ENCODE data around the gene KRTAP12-4.

The KRTAP12-4 gene

DNA sequence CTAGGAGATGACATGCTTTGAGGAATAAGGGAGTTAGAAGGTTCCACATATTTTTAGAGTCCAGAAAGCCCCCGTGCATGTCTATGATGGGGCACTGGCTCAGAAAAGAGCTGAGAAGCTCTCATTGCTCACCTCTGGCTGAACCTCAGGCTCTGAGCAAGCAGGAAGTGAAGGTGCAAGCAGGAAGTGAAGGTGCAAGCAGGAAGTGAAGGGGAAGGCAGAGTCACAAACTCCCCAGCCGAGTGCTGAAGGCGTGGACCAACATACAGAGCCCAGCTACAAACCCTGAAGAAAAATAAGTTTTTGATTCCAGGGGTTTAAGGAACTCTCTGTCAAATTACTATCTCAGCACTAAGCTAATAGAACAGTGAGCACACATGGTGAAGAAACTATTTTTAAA lies 35.5 kb downstream of the KRTAP12-4 start:
- no peak for TF ChIP-seq TOX (CRISPR knock-in tag; IDR thresholded peaks at IDR 0.05; ENCODE audit: borderline replicate concordance)
- TF ChIP-seq BACH2 (CRISPR knock-in tag; IDR thresholded peaks at IDR 0.05; ENCODE audit: borderline replicate concordance) = no peak
- no peak for TF ChIP-seq ESRRG (CRISPR knock-in tag; IDR thresholded peaks at IDR 0.05)
- TF ChIP-seq GLIS3 (CRISPR knock-in tag; IDR thresholded peaks at IDR 0.05) = no peak
- no peak for TF ChIP-seq SNAI2 (CRISPR knock-in tag; IDR thresholded peaks at IDR 0.05)
- TF ChIP-seq ZNF8 (CRISPR knock-in tag; IDR thresholded peaks at IDR 0.05) = no peak
- no peak for TF ChIP-seq PPARA (CRISPR knock-in tag; IDR thresholded peaks at IDR 0.05; ENCODE audit: borderline replicate concordance)
- no peak for TF ChIP-seq POU6F1 (CRISPR knock-in tag; IDR thresholded peaks at IDR 0.05; ENCODE audit: borderline replicate concordance, low read depth)
- no peak for TF ChIP-seq ZNF565 (CRISPR knock-in tag; conservative IDR thresholded peaks at IDR 0.05; ENCODE audit: low read depth)
- no peak for TF ChIP-seq CSDC2 (CRISPR knock-in tag; IDR thresholded peaks at IDR 0.05)
- TF ChIP-seq OSR1 (CRISPR knock-in tag; IDR thresholded peaks at IDR 0.05) = no peak
- ATAC-seq = no peak

- ATAC-seq = peak; percentile 51; the same call in 1 of the 3 replicates
Measured at GRCh38 chr21:44618504-44618903, 36.0 kb downstream of the KRTAP12-4 start.

DNA sequence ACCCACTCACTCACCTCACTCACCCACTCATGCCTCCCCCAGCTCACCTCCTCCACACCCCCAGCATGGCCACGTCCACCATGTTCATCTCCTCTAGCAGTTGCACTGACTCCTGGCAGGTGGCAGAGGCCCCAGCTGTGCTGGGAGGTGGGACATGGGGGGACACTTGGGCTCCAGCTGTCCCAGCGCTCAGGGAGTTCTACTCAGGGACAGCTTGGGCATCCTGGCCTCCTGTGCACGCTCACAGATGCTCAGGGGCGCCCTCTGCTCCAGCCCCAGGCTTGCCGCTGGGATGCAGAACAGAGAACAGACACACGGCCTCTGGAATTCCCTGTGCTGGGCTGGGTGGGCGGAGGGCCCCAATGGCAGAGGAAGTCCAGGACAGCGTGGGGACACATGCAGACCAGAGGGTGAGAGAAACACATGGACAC lies 37.4 kb downstream of the KRTAP12-4 start:
- no peak for TF ChIP-seq CSRNP3 (CRISPR knock-in tag; IDR thresholded peaks at IDR 0.05)
- TF ChIP-seq SNAI2 (CRISPR knock-in tag; IDR thresholded peaks at IDR 0.05) = no peak
- no peak for TF ChIP-seq GLIS3 (CRISPR knock-in tag; IDR thresholded peaks at IDR 0.05)
- TF ChIP-seq ZNF565 (CRISPR knock-in tag; conservative IDR thresholded peaks at IDR 0.05; ENCODE audit: low read depth) = no peak
- no peak for TF ChIP-seq CSDC2 (CRISPR knock-in tag; IDR thresholded peaks at IDR 0.05)
- no peak for TF ChIP-seq OSR1 (CRISPR knock-in tag; IDR thresholded peaks at IDR 0.05)
- no peak for TF ChIP-seq ISL1 (CRISPR knock-in tag; IDR thresholded peaks at IDR 0.05)
- no peak for TF ChIP-seq TOX (CRISPR knock-in tag; IDR thresholded peaks at IDR 0.05; ENCODE audit: borderline replicate concordance)
- TF ChIP-seq ZNF70 (CRISPR knock-in tag; IDR thresholded peaks at IDR 0.05) = no peak
- no peak for TF ChIP-seq ZFP3 (CRISPR knock-in tag; IDR thresholded peaks at IDR 0.05)
- no peak for ATAC-seq

More at GRCh38 chr21:44618504-44618903, 36.0 kb downstream of the KRTAP12-4 start:
- no peak for TF ChIP-seq SNAI2 (CRISPR knock-in tag; IDR thresholded peaks at IDR 0.05)

DNA sequence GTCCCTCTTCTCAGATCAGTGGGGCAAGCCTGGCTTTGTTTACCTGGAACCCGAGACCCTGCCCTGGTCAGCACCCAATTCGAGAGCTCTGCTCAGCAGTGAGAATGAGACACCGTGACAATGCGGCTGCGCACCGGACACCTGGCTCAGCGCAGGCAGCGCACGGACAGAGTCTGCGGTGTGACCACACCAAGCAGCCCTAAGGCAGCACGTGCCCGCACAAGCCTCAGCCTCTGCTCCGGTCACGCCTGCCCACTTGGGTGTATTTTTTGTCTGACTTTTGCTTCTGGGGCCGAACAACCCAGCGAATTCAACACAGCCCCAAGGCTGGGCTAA lies 37.9 kb downstream of the KRTAP12-4 start:
- ATAC-seq = no peak
- TF ChIP-seq ZC3H10 (CRISPR knock-in tag; IDR thresholded peaks at IDR 0.05) = no peak
- no peak for TF ChIP-seq ESRRG (CRISPR knock-in tag; IDR thresholded peaks at IDR 0.05)
- TF ChIP-seq ARNTL (CRISPR knock-in tag; IDR thresholded peaks at IDR 0.05; ENCODE audit: borderline replicate concordance, low read depth) = no peak
- TF ChIP-seq ZFP3 (CRISPR knock-in tag; IDR thresholded peaks at IDR 0.05) = no peak
- TF ChIP-seq TOX (CRISPR knock-in tag; IDR thresholded peaks at IDR 0.05; ENCODE audit: borderline replicate concordance) = no peak
- TF ChIP-seq ZFP30 (CRISPR knock-in tag; IDR thresholded peaks at IDR 0.05) = no peak
- TF ChIP-seq ZNF565 (CRISPR knock-in tag; conservative IDR thresholded peaks at IDR 0.05; ENCODE audit: low read depth) = no peak
- no peak for TF ChIP-seq CREB5 (CRISPR knock-in tag; IDR thresholded peaks at IDR 0.05; ENCODE audit: low read depth)
- no peak for TF ChIP-seq SNAI2 (CRISPR knock-in tag; IDR thresholded peaks at IDR 0.05)
- no peak for TF ChIP-seq GLIS3 (CRISPR knock-in tag; IDR thresholded peaks at IDR 0.05)
- TF ChIP-seq ZNF8 (CRISPR knock-in tag; IDR thresholded peaks at IDR 0.05) = no peak
- no peak for TF ChIP-seq ISL1 (CRISPR knock-in tag; IDR thresholded peaks at IDR 0.05)

DNA sequence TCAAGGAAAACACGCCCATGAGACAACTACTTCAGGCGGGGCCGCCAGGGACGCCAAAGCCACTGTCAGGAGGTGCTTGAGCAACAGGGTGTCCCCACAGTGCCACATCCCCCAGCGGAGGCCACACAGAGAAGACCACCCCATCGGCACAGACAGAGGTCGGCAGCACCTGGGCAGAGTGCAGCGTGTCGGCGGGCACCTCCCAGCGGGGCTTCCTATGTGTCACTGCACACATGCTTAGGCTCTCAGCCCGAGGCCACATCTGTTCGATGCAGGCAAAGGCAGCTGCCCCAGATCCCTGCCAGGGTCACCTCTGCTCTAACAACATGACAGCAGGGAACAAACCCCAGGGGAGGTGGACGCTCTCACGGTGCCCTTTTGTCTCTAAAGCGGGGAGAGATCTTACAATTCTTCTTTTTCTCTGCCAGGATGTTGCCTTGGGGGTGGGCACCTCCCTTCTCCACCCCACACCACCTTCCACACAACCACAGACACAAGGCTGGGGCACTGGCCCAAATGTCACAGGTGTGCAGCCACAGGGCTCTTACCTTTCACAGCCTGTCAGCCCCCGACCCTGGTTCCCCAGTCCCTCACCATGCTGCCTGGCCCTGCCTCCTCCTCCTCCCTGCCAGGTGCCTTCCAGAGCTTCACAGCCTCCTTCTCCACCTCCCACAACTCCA lies 38.4 kb downstream of the KRTAP12-4 start:
- no peak for ATAC-seq
- TF ChIP-seq ARNTL (CRISPR knock-in tag; IDR thresholded peaks at IDR 0.05; ENCODE audit: borderline replicate concordance, low read depth) = no peak
- TF ChIP-seq PPARA (CRISPR knock-in tag; IDR thresholded peaks at IDR 0.05; ENCODE audit: borderline replicate concordance) = no peak
- TF ChIP-seq TSHZ2 (CRISPR knock-in tag; IDR thresholded peaks at IDR 0.05) = no peak
- TF ChIP-seq ZNF70 (CRISPR knock-in tag; IDR thresholded peaks at IDR 0.05) = no peak
- TF ChIP-seq BACH2 (CRISPR knock-in tag; IDR thresholded peaks at IDR 0.05; ENCODE audit: borderline replicate concordance) = no peak
- TF ChIP-seq ESRRG (CRISPR knock-in tag; IDR thresholded peaks at IDR 0.05) = no peak
- no peak for TF ChIP-seq POU6F1 (CRISPR knock-in tag; IDR thresholded peaks at IDR 0.05; ENCODE audit: borderline replicate concordance, low read depth)
- no peak for TF ChIP-seq GLIS3 (CRISPR knock-in tag; IDR thresholded peaks at IDR 0.05)
- TF ChIP-seq ZFP3 (CRISPR knock-in tag; IDR thresholded peaks at IDR 0.05) = no peak
- no peak for TF ChIP-seq OSR1 (CRISPR knock-in tag; IDR thresholded peaks at IDR 0.05)
- TF ChIP-seq SNAI2 (CRISPR knock-in tag; IDR thresholded peaks at IDR 0.05) = no peak
- TF ChIP-seq CREB5 (CRISPR knock-in tag; IDR thresholded peaks at IDR 0.05; ENCODE audit: low read depth) = no peak
- no peak for TF ChIP-seq ZNF565 (CRISPR knock-in tag; conservative IDR thresholded peaks at IDR 0.05; ENCODE audit: low read depth)
- TF ChIP-seq ZFP30 (CRISPR knock-in tag; IDR thresholded peaks at IDR 0.05) = no peak
- TF ChIP-seq ZC3H10 (CRISPR knock-in tag; IDR thresholded peaks at IDR 0.05) = no peak
